ENCODE measurements around the gene SEMA6A. TPM values are rescaled to one million over a fixed set of nuclear protein-coding genes. Genes with fewer than 3 reads are reported as not detected.

SEMA6A gene
- total RNA-seq, 1 experiment from 2014 or later = 406 TPM

- Mint-ChIP-seq H3K4me3 (no peak overlapping the region), H3K27me3 (ENCODE audit: low read depth) (no peaks in the 10 kb centered on the region), H3K36me3 (peaks cover 75% of the 10 kb centered on the region), H3K4me1 (peaks cover 97% of the 10 kb centered on the region), H3K9me3 (no peaks in the 10 kb centered on the region), H3K27ac (peak overlapping the region; percentile 96)
- POLR2A ChIA-PET = no interaction called here
- ATAC-seq = no peak
- no peak for TF ChIP-seq ZNF138 (CRISPR knock-in tag; conservative IDR thresholded peaks at IDR 0.05)
- no peak for TF ChIP-seq ATF3 (CRISPR knock-in tag; conservative IDR thresholded peaks at IDR 0.05)
- no peak for TF ChIP-seq JAZF1 (CRISPR knock-in tag; IDR thresholded peaks at IDR 0.05)
- no peak for TF ChIP-seq AR (CRISPR knock-in tag; IDR thresholded peaks at IDR 0.05)
- TF ChIP-seq RORB (CRISPR knock-in tag; IDR thresholded peaks at IDR 0.05) = no peak
- no peak for TF ChIP-seq TP53 (CRISPR knock-in tag; IDR thresholded peaks at IDR 0.05)
- TF ChIP-seq KAT7 (CRISPR knock-in tag; IDR thresholded peaks at IDR 0.05; ENCODE audit: borderline replicate concordance) = no peak
- TF ChIP-seq IRF1 (CRISPR knock-in tag; IDR thresholded peaks at IDR 0.05) = no peak
- no peak for TF ChIP-seq STAT6 (CRISPR knock-in tag; conservative IDR thresholded peaks at IDR 0.05; ENCODE audit: low read depth)
- TF ChIP-seq NFATC4 (CRISPR knock-in tag; IDR thresholded peaks at IDR 0.05) = no peak
- TF ChIP-seq GTF2I (CRISPR knock-in tag; conservative IDR thresholded peaks at IDR 0.05) = no peak
- TF ChIP-seq NFE2L1 (CRISPR knock-in tag; IDR thresholded peaks at IDR 0.05) = no peak
- TF ChIP-seq SP1 (CRISPR knock-in tag; conservative IDR thresholded peaks at IDR 0.05) = no peak
- TF ChIP-seq MAX (CRISPR knock-in tag; IDR thresholded peaks at IDR 0.05) = no peak
- TF ChIP-seq ARID4B (CRISPR knock-in tag; IDR thresholded peaks at IDR 0.05; ENCODE audit: borderline replicate concordance) = no peak
- no peak for TF ChIP-seq HMGXB4 (CRISPR knock-in tag; IDR thresholded peaks at IDR 0.05)
- TF ChIP-seq ZNF425 (CRISPR knock-in tag; conservative IDR thresholded peaks at IDR 0.05) = no peak
- CTCF ChIA-PET = no interaction called here
- no peak for DNase-seq (ENCODE audit: low spot score)
Observed at GRCh38 chr5:116502138-116502537, 72.5 kb downstream of the SEMA6A start.
